Mesothelial cell of epicardium (in vitro differentiated cells): ENCODE results near the gene PTPRF. TPM values are rescaled to one million over a fixed set of nuclear protein-coding genes. Genes with fewer than 3 reads are reported as not detected.

Experiments used
- DNase-seq, 2 experiments: peaks; one replicate each; pipeline ENCODE4 v3.0.0; 2021; ENCODE audit warnings: low spot score in 2 of 2; ENCODE audit not compliant: unreplicated experiment in 2 of 2
- H3K27ac Mint-ChIP-seq: 2 replicates; pipeline ENCODE4 v1.8.0; 2021; ENCODE audit warnings: mixed read lengths
- H3K27me3 Mint-ChIP-seq: 2 replicates; pipeline ENCODE4 v1.8.0; 2021; ENCODE audit warnings: low read depth, mixed read lengths
- H3K36me3 Mint-ChIP-seq: 2 replicates; pipeline ENCODE4 v1.8.0; 2021; ENCODE audit warnings: mixed read lengths
- H3K4me1 Mint-ChIP-seq: 2 replicates; pipeline ENCODE4 v1.8.0; 2021; ENCODE audit warnings: mixed read lengths
- H3K4me3 Mint-ChIP-seq: 2 replicates; pipeline ENCODE4 v1.8.0; 2021; ENCODE audit warnings: mild to moderate bottlenecking, moderate library complexity, mixed read lengths
- H3K9me3 Mint-ChIP-seq: 2 replicates; pipeline ENCODE4 v1.8.0; 2021; ENCODE audit warnings: mixed read lengths
- CTCF ChIP-seq: fragments of 200-600 bp; sonication (generic); IDR thresholded peaks from one replicate; pipeline ENCODE4 v1.5.0; 2021; ENCODE audit warnings: antibody characterized with exemption; ENCODE audit not compliant: unreplicated experiment
- total RNA-seq: library from RNA; stranded (reverse); gene quantifications from 3 replicates; pipeline ENCODE4 v1.2.1, GENCODE V29; 2021

The PTPRF gene
- total RNA-seq, 1 donor from 2014 or later: 464 TPM

GRCh38 chr1:43620956-43621355 is 90.3 kb downstream of the PTPRF start:
- Mint-ChIP-seq H3K4me3 (no peak overlapping the region), H3K4me1 (no peaks in the 10 kb centered on the region), H3K27me3 (no peaks in the 10 kb centered on the region), H3K9me3 (no peaks in the 10 kb centered on the region), H3K27ac (no peak overlapping the region), H3K36me3 (peaks cover 38% of the 10 kb centered on the region)
- TF ChIP-seq CTCF: no peak
- DNase-seq: no peak

GRCh38 chr1:43621386-43621785 is 90.7 kb downstream of the PTPRF start:
- no peak for DNase-seq
- Mint-ChIP-seq H3K36me3 (peaks cover 37% of the 10 kb centered on the region), H3K27ac (no peak overlapping the region), H3K4me1 (no peaks in the 10 kb centered on the region), H3K9me3 (no peaks in the 10 kb centered on the region), H3K27me3 (no peaks in the 10 kb centered on the region), H3K4me3 (no peak overlapping the region)
- no peak for TF ChIP-seq CTCF

- no peaks in the 10 kb centered on the region for H3K9me3 Mint-ChIP-seq
- H3K27me3 Mint-ChIP-seq: no peaks in the 10 kb centered on the region
- no peak overlapping the region for H3K27ac Mint-ChIP-seq
- DNase-seq: no peak
- H3K36me3 Mint-ChIP-seq: peaks cover 39% of the 10 kb centered on the region
- no peak overlapping the region for H3K4me3 Mint-ChIP-seq
- TF ChIP-seq CTCF: no peak
- no peaks in the 10 kb centered on the region for H3K4me1 Mint-ChIP-seq
Observed at GRCh38 chr1:43621861-43622260, 91.2 kb downstream of the PTPRF start.

GRCh38 chr1:43622471-43622870 is 91.8 kb downstream of the PTPRF start:
- no peak overlapping the region for H3K27ac Mint-ChIP-seq
- peaks cover 43% of the 10 kb centered on the region for H3K36me3 Mint-ChIP-seq
- no peak for TF ChIP-seq CTCF
- H3K4me3 Mint-ChIP-seq: no peak overlapping the region
- no peak for DNase-seq
- H3K9me3 Mint-ChIP-seq: no peaks in the 10 kb centered on the region
- no peaks in the 10 kb centered on the region for H3K4me1 Mint-ChIP-seq
- no peaks in the 10 kb centered on the region for H3K27me3 Mint-ChIP-seq

GRCh38 chr1:43622901-43623780 is 92.5 kb downstream of the PTPRF start:
- no peak for TF ChIP-seq CTCF
- Mint-ChIP-seq H3K27me3 (no peaks in the 10 kb centered on the region), H3K27ac (peak overlapping the region; percentile 25), H3K4me1 (no peaks in the 10 kb centered on the region), H3K9me3 (no peaks in the 10 kb centered on the region), H3K36me3 (peaks cover 36% of the 10 kb centered on the region), H3K4me3 (no peak overlapping the region)
- no peak for DNase-seq
